ENCODE results near the gene NDOR1.

- TF ChIP-seq EP300 (IDR thresholded peaks at IDR 0.05; ENCODE audit: low read depth) (no peak), CTCF (IDR thresholded peaks at IDR 0.05) (no peak), POLR2A (IDR thresholded peaks at IDR 0.05) (no peak), POLR2AphosphoS5 (IDR thresholded peaks at IDR 0.05) (no peak)
Observed at GRCh38 chr9:137171149-137171900, 34.2 kb upstream of the NDOR1 start.

All from transverse colon (tissue), 4 donors.